CD4-positive, alpha-beta memory T cell (primary cell): Measurements from ENCODE around the gene MICAL2. TPM values are rescaled to one million over a fixed set of nuclear protein-coding genes. Genes with fewer than 3 reads are reported as not detected.

Experiments used
- CTCF ChIA-PET: fragments of 350-600 bp; sonication (Branson Sonifier 250); formaldehyde crosslinking; loops from one replicate; lab custom pipeline; 2021; ENCODE audit warnings: inconsistent platforms; ENCODE audit not compliant: partially characterized antibody; lab: Charles Lee
- POLR2A ChIA-PET: fragments of 350-600 bp; sonication (Branson Sonifier 250); formaldehyde crosslinking; loops from one replicate; lab custom pipeline; 2021; ENCODE audit not compliant: partially characterized antibody; lab: Charles Lee
- DNase-seq, 5 donors: peaks; one replicate each; pipeline versions ENCODE4 v3.0.0 to v3.0.0-alpha.2; 2020 to 2022; ENCODE audit warnings: mixed read lengths in 1 of 5
- H3K27ac ChIP-seq: one replicate; pipeline ENCODE4 v1.7.0; 2013; ENCODE audit warnings: low read depth, low read length
- H3K27me3 ChIP-seq: 2 replicates; pipeline ENCODE4 v1.7.0; 2013; ENCODE audit warnings: mild to moderate bottlenecking, low read length, moderate library complexity; ENCODE audit not compliant: insufficient read depth
- H3K36me3 ChIP-seq: 2 replicates; pipeline ENCODE4 v1.7.0; 2013; ENCODE audit warnings: mild to moderate bottlenecking, low read length, moderate library complexity; ENCODE audit not compliant: insufficient read depth
- H3K4me1 ChIP-seq: 2 replicates; pipeline ENCODE4 v1.7.0; 2013; ENCODE audit warnings: mild to moderate bottlenecking, low read length, moderate library complexity; ENCODE audit not compliant: insufficient read depth
- H3K4me3 ChIP-seq, 2 donors: one replicate each; pipeline ENCODE4 v1.7.0; 2013; ENCODE audit warnings: low read length in 2 of 2, mild to moderate bottlenecking in 1 of 2
- H3K9me3 ChIP-seq, 2 donors: one replicate each; pipeline ENCODE4 v1.7.0; 2013; ENCODE audit warnings: low read length in 2 of 2, control low read depth in 1 of 2; ENCODE audit not compliant: control insufficient read depth in 1 of 2
- H3K27ac Mint-ChIP-seq, 7 donors: one replicate each; pipeline ENCODE4 v1.8.0; 2020 to 2021; ENCODE audit warnings: mixed read lengths in 7 of 7, mild to moderate bottlenecking in 6 of 7, inconsistent platforms in 3 of 7, moderate library complexity in 3 of 7
- H3K27me3 Mint-ChIP-seq, 2 donors: one replicate each; pipeline ENCODE4 v1.8.0; 2020 to 2021; ENCODE audit warnings: mixed read lengths in 2 of 2
- H3K36me3 Mint-ChIP-seq, 2 donors: one replicate each; pipeline ENCODE4 v1.8.0; 2020 to 2021; ENCODE audit warnings: mixed read lengths in 2 of 2, inconsistent platforms in 1 of 2, mild to moderate bottlenecking in 1 of 2
- H3K4me1 Mint-ChIP-seq, 4 donors: one replicate each; pipeline ENCODE4 v1.8.0; 2020 to 2021; ENCODE audit warnings: mixed read lengths in 4 of 4, mild to moderate bottlenecking in 1 of 4
- H3K4me3 Mint-ChIP-seq, 8 donors: one replicate each; pipeline ENCODE4 v1.8.0; 2020 to 2021; ENCODE audit warnings: mixed read lengths in 8 of 8, mild to moderate bottlenecking in 7 of 8, moderate library complexity in 6 of 8, inconsistent platforms in 3 of 8
- H3K9me3 Mint-ChIP-seq, 8 donors: one replicate each; pipeline ENCODE4 v1.8.0; 2020 to 2021; ENCODE audit warnings: mixed read lengths in 8 of 8, mild to moderate bottlenecking in 5 of 8, inconsistent platforms in 3 of 8, moderate library complexity in 1 of 8
- intact Hi-C: fragments of 100-400 bp; cut with micrococcal nuclease; formaldehyde crosslinking; loops from one replicate; pipeline ENCODE4 v1.15.1; 2023
- polyA plus RNA-seq, 2 donors: library from polyadenylated mRNA; unstranded; fragments of 300-500 nt; fragmentation: Illumina TruSeq; gene quantifications; one replicate each; pipeline ENCODE4 v1.2.3, GENCODE V29; 2021
- total RNA-seq, 2 experiments: library from RNA; stranded (reverse); gene quantifications; one replicate each; pipeline ENCODE4 v1.2.3, GENCODE V29; 2021

The MICAL2 gene
- total and polyA plus RNA-seq, 4 experiments from 2014 or later = 10.9 to 38.8 (median 28.2) TPM

DNA sequence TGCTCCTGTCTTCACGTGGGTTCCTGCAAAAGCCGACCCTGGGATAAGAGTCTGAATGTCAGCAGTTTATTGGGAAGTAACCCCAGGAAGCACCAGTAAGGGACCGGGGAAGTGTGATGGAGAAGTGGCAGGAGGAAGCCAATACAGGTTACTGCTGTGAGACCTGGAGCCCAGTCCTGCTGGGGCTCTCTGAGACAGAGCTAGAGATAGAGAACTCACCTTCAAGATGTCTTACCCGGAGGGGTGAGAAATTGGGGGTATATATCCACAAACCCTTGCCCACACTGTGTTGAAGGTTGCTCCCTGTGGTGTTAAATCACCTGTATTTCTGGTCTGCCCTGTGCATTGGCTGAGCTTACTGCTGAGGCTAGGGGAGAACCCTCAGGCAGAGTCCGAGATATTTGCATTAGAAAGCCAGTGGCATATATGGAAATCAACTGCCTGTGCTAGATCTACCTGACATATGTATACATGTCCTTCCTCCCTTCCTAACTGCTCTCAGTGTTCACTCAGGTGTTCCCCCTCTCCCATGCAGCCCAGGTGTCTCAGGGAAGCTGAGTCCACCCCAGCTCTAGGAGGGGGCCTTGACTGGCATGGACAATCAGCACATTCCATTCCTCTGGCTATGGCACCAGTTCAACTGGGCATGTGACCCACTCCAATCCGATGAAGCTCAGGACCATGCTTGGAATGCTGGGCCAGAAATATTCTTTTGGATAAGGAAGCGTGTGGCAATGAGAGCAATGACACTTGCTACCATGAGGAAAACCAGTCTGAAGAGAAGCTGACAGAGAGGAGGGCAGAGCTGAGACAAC is 6.8 kb upstream of the MICAL2 start:
- no peak for DNase-seq
- H3K9me3 Mint-ChIP-seq = no peaks in the 10 kb centered on the region
- H3K27me3 Mint-ChIP-seq = peaks cover 0 to under 1% of the 10 kb centered on the region in 2 donors
- no peak overlapping the region for H3K27ac Mint-ChIP-seq
- Histone ChIP-seq H3K9me3 (no peaks in the 10 kb centered on the region), H3K4me1 (no peaks in the 10 kb centered on the region), H3K27me3 (no peaks in the 10 kb centered on the region), H3K36me3 (no peaks in the 10 kb centered on the region), H3K27ac (no peak overlapping the region), H3K4me3 (no peak overlapping the region)
- CTCF ChIA-PET = interaction anchor here (2.7 kb wide), 1 partner anchor 133 kb away, joined by 12 read pairs; no protein-coding TSS in a partner anchor
- H3K4me1 Mint-ChIP-seq = peaks cover 1 to 4% (median 3%) of the 10 kb centered on the region in 4 donors
- H3K36me3 Mint-ChIP-seq = no peaks in the 10 kb centered on the region
- no peak overlapping the region for H3K4me3 Mint-ChIP-seq
- POLR2A ChIA-PET = no interaction called here
- intact Hi-C loops = no loop called here

DNA sequence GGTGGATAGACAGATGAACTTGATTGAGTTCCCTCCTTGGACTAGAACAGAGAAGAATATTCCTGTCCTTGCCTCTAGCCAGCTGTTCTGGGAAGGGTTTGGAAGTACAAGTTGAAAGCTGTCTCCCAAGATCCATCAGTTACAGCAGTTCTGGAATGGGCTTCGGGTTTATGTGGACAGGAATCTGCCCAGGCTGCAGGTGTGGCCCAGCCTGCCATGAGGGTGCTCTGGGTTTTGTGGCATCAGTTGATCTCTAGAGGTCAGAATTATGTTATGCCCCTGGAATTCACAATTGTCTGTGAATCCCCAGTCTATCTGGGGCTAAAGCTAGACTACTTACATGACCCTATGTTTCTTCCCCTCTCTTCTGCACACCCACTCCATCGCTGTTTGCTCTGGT is 4.9 kb upstream of the MICAL2 start:
- H3K27ac ChIP-seq = no peak overlapping the region
- Mint-ChIP-seq H3K27me3 (no peaks in the 10 kb centered on the region), H3K4me3 (no peak overlapping the region), H3K9me3 (no peaks in the 10 kb centered on the region), H3K36me3 (no peaks in the 10 kb centered on the region), H3K27ac (no peak overlapping the region), H3K4me1 (peaks cover 10 to 14% (median 12%) of the 10 kb centered on the region in 4 donors)
- peaks cover 12% of the 10 kb centered on the region for H3K4me1 ChIP-seq
- CTCF ChIA-PET = interaction anchor here (1.3 to 1.4 kb wide), 2 partner anchors 58 to 130 kb away, joined by 4 read pairs; no protein-coding TSS in a partner anchor
- DNase-seq = no peak
- no peaks in the 10 kb centered on the region for H3K9me3 ChIP-seq
- intact Hi-C loops = no loop called here
- no peaks in the 10 kb centered on the region for H3K27me3 ChIP-seq
- H3K4me3 ChIP-seq = no peak overlapping the region
- no peaks in the 10 kb centered on the region for H3K36me3 ChIP-seq
- POLR2A ChIA-PET = no interaction called here

DNA sequence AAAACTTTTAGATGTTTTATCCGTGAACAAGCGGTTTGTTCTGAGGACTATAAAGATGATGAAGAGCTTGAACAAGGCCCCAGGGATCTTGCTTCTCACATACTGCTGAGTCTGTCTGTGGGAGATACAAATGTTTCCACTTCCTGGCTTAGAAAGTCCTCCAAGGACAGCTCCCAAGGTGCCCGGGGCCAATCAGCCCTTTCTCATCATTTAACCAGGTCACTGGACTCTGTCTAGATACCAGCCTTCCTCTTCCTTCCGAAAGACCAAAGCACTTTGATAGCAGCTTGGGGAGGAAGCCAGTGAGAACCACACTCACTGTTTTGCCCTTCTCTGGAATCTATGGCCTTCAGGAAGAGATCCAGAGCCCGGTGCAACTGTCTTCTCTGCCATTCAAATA is 4.3 kb upstream of the MICAL2 start:
- ChIA-PET POLR2A (no interaction called here), CTCF (interaction anchor here (1.3 to 1.4 kb wide), 2 partner anchors 59 to 130 kb away, joined by 4 read pairs; no protein-coding TSS in a partner anchor)
- Histone ChIP-seq H3K27me3 (no peaks in the 10 kb centered on the region), H3K4me3 (no peak overlapping the region), H3K27ac (no peak overlapping the region), H3K9me3 (no peaks in the 10 kb centered on the region), H3K36me3 (no peaks in the 10 kb centered on the region), H3K4me1 (peaks cover 16% of the 10 kb centered on the region)
- Mint-ChIP-seq H3K36me3 (no peaks in the 10 kb centered on the region), H3K27me3 (no peaks in the 10 kb centered on the region), H3K9me3 (no peaks in the 10 kb centered on the region), H3K27ac (peak overlapping the region in 2 of 7 donors; percentile 22 to 51), H3K4me3 (no peak overlapping the region), H3K4me1 (peaks cover 11 to 15% (median 13%) of the 10 kb centered on the region in 4 donors)
- no peak for DNase-seq
- intact Hi-C loops = no loop called here

DNA sequence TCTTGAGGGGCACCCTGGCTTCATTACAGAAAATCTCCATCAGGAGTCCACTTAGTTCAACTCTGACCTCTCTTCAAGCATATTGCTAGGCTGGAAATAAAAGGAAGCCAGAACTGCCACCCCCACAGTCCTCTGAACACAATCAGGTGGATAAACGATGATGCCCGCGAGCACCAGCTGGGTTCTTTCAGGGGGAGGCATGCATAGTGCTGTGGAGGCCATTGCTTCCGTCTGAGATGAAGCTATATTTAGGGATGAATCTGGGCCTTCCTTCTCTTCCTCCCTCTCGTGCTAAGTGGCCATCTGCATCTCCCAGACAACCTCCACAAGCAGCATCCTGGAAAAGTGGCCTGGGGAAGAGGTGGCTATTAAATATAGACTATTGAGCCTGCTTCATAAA is 3.9 kb upstream of the MICAL2 start:
- POLR2A ChIA-PET = no interaction called here
- CTCF ChIA-PET = interaction anchor here (1.3 to 1.4 kb wide), 2 partner anchors 59 to 129 kb away, joined by 4 read pairs; no protein-coding TSS in a partner anchor
- no peak overlapping the region for H3K27ac Mint-ChIP-seq
- no peaks in the 10 kb centered on the region for H3K9me3 Mint-ChIP-seq
- Histone ChIP-seq H3K9me3 (no peaks in the 10 kb centered on the region), H3K4me1 (peaks cover 20% of the 10 kb centered on the region), H3K36me3 (no peaks in the 10 kb centered on the region), H3K27me3 (no peaks in the 10 kb centered on the region), H3K4me3 (no peak overlapping the region), H3K27ac (no peak overlapping the region)
- intact Hi-C loops = no loop called here
- peaks cover 12 to 16% (median 15%) of the 10 kb centered on the region in 4 donors for H3K4me1 Mint-ChIP-seq
- DNase-seq = no peak
- peak overlapping the region in 1 of 8 donors; percentile 31 for H3K4me3 Mint-ChIP-seq
- no peaks in the 10 kb centered on the region for H3K36me3 Mint-ChIP-seq
- no peaks in the 10 kb centered on the region for H3K27me3 Mint-ChIP-seq

DNA sequence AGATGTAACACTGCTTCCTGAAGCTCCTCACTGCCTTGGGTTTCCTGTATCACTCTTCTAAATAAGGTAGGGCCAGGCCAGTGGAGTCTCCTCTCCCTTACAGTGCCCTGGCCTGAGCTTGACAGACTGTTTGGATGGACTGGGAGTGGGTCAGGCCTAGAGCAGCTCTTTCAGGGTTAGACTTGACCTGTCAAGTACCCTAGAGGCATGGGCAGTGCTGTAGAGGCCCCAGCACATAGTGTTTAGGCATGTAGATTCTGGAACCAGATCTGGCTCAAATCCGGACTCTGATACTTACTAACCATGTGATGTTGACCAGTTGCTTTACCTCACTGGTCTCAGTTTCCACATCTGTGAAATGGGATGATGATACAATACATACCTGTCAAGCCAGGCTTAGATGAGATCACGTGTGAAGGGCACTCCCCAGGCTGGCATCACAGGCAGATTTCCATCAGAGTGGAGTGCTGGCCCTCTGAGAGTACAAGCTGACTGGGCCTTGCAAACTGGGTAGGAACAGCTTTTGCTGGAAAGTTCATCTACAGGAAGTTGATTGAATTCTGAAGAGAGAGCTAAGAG is 1.4 kb upstream of the MICAL2 start:
- Histone ChIP-seq H3K36me3 (no peaks in the 10 kb centered on the region), H3K9me3 (no peaks in the 10 kb centered on the region), H3K4me1 (peaks cover 40% of the 10 kb centered on the region), H3K4me3 (no peak overlapping the region), H3K27ac (no peak overlapping the region), H3K27me3 (no peaks in the 10 kb centered on the region)
- DNase-seq = no peak
- POLR2A ChIA-PET = interaction anchor here (1.1 to 2.7 kb wide), 4 partner anchors 17 to 115 kb away, joined by 3 to 18 read pairs (median 4); no protein-coding TSS in a partner anchor
- CTCF ChIA-PET = interaction anchor here (0.9 to 2.7 kb wide), 9 partner anchors 9 to 127 kb away, joined by 3 to 17 read pairs (median 4); no protein-coding TSS in a partner anchor
- Mint-ChIP-seq H3K27ac (peak overlapping the region in 5 of 7 donors; percentile 63 to 92 (median 72)), H3K9me3 (no peaks in the 10 kb centered on the region), H3K4me1 (peaks cover 17 to 33% (median 23%) of the 10 kb centered on the region in 4 donors), H3K27me3 (no peaks in the 10 kb centered on the region), H3K4me3 (peak overlapping the region; percentile 14 to 83 (median 71)), H3K36me3 (no peaks in the 10 kb centered on the region)
- intact Hi-C loops = no loop called here

DNA sequence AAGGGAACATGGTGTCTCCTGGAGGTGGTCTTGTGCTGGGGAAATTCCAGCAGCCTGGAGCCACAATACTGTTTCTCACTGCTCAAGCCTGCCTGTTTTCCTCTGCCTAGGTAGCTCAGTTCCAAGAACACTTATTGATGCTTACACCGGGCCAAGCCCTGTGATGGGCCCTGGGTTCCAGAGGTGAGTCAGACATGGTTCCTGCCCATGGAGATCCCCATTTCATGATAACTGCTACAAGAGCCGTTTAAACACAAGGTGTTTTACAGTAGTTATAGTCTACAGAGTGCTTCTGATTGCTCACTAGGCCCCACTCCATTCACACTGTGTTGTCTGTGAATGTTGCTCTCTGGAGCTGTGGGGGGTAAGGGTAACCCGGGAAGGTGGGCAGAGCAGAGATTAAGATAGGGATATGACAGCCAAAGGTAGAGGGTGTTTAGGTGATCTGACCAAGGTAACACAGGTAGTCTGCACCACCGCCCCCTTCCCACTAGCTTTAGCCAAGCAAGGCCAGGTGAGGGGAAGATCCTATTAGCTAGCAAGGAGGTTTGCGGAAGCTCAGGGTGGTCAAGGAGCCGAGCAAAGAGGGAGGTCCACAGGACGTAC is 696 bp upstream of the MICAL2 start:
- POLR2A ChIA-PET = interaction anchor here (1.0 to 2.7 kb wide), 8 partner anchors 8 to 126 kb away, joined by 3 to 18 read pairs (median 4); no protein-coding TSS in a partner anchor
- H3K4me1 ChIP-seq = peaks cover 43% of the 10 kb centered on the region
- CTCF ChIA-PET = interaction anchor here (1.0 to 2.7 kb wide), 7 partner anchors 10 to 127 kb away, joined by 3 to 17 read pairs (median 3); no protein-coding TSS in a partner anchor
- H3K27ac ChIP-seq = peak overlapping the region; percentile 28
- H3K27me3 Mint-ChIP-seq = no peaks in the 10 kb centered on the region
- H3K4me1 Mint-ChIP-seq = peaks cover 17 to 34% (median 23%) of the 10 kb centered on the region in 4 donors
- peak overlapping the region; percentile 63 to 92 (median 82) for H3K27ac Mint-ChIP-seq
- peak overlapping the region; percentile 17 to 60 for H3K4me3 ChIP-seq
- H3K27me3 ChIP-seq = no peaks in the 10 kb centered on the region
- DNase-seq = no peak
- no peaks in the 10 kb centered on the region for H3K9me3 ChIP-seq
- no peaks in the 10 kb centered on the region for H3K9me3 Mint-ChIP-seq
- peak overlapping the region; percentile 76 to 90 (median 84) for H3K4me3 Mint-ChIP-seq
- H3K36me3 ChIP-seq = no peaks in the 10 kb centered on the region
- intact Hi-C loops = loop anchor here (1.0 to 5.0 kb wide), 4 partner anchors 23 to 127 kb away; no protein-coding TSS in a partner anchor
- no peaks in the 10 kb centered on the region for H3K36me3 Mint-ChIP-seq
